NCI-H1436 (cell line): ENCODE measurements around the gene ZNF524.
"Not testable (repeated sequence)": the region's sequence is repeated elsewhere in the genome, so short reads cannot be mapped to it uniquely, and the experiment has no call there.

Source experiments
- DNase-seq: peaks from one replicate; lab custom pipeline; 2025; lab: John Stamatoyannopoulos, UW

ZNF524 gene, protein sequence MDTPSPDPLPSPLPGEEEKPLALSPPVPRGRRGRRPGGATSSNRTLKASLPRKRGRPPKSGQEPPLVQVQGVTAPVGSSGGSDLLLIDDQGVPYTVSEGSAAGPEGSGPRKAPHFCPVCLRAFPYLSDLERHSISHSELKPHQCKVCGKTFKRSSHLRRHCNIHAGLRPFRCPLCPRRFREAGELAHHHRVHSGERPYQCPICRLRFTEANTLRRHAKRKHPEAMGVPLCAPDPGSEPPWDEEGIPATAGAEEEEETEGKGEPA

DNA sequence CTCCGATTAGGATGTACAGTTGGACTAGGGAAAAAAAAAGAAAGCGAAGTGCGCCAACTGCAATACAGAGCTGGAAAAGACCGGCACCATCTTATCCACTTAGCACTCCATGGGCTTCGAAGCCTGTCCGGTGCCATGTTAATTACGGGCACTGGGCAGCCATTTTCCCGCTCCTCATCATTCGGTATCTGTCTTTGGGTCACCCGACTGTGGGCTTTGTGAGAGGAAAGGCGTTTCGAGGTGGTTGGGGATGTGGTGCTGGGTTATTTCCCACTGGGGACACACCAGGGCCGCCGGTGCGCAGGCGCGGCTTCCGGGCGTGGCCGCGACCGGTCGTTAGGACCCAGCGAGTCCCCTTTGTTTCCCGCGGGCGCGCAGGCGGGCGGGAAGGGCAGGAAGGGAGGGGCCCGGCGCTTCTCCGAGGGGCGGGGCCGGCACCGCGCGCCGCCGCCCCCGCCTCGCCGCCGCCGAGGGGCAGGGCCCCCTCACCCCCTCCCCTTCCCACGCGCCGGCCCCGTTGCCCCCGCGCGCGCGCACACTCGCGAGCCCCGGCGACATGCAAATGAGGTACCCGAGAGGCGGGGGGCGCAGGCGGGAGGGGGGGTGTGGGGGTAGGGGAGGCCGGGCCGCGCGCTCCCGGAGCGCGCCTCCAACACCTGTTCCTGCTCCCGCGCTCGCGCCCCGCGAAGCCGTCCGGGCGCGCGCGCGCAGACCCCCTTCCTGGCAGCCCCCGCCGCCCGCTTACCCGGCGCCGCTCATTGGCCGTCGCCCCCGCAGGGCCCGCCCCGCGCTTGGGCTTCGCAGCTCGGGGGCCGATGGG, at the start of gene ZNF524:
Gene ZNF524 (plus strand): TSS at position 447 of the 820 bp plus-strand sequence. CDS start 1,825 bp downstream, outside the sequence.
- peak; percentile 98 for DNase-seq

DNA sequence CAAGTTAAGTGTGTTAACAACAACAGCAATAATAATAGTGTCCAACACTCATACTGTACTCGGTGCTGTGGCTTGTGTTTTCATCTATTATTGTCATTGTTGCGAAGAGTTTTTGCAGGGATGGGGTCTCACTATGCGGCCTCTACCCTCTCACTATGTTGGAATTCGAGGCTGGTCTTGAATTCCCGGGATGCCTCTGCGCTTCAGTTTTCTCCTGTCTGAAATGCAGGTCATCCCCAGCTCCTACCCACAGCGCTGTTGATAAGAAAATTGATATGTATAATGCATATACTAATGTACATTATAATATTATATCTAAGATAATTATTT, 49.8 kb upstream of the ZNF524 start:
- DNase-seq = no peak

DNA sequence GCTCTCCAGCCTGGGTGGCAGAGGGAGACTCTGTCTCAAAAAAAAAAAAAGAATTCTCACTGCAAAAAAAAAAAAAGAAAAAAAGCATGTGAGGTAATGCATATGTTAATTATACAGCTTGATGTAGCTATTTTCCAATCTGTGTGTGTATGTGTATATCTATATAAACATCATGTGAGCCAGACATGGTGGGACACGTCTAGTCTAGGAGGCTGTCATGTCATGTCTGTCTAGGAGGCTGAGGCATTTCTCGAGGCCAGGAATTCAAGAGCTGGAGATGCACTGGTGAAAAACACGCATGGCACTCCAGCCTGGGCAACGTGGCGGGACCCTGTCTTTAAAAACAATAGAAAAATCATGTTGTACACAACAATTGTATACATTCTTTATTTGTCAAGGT, 47.9 kb upstream of the ZNF524 start:
- DNase-seq = no peak

DNA sequence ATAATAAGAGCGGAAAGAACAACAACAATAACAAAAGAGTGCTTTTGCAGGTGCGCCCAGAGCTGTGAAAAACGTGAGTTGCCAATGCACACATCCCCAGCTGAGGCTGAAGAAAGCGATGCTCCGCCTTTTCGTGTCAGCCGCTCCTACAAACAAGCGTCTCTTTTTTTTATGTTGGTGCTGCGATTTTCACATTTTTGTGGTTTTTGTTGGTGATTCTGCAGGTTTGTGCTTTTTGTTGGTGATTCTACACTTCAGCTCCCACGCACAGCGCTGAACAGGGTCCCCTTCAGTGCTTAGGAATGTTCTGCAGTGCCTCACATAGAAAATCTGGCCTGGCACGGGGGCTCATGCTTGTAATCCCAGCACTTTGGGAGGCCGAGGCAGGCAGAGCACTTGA, 47.5 kb upstream of the ZNF524 start:
- DNase-seq = no peak

DNA sequence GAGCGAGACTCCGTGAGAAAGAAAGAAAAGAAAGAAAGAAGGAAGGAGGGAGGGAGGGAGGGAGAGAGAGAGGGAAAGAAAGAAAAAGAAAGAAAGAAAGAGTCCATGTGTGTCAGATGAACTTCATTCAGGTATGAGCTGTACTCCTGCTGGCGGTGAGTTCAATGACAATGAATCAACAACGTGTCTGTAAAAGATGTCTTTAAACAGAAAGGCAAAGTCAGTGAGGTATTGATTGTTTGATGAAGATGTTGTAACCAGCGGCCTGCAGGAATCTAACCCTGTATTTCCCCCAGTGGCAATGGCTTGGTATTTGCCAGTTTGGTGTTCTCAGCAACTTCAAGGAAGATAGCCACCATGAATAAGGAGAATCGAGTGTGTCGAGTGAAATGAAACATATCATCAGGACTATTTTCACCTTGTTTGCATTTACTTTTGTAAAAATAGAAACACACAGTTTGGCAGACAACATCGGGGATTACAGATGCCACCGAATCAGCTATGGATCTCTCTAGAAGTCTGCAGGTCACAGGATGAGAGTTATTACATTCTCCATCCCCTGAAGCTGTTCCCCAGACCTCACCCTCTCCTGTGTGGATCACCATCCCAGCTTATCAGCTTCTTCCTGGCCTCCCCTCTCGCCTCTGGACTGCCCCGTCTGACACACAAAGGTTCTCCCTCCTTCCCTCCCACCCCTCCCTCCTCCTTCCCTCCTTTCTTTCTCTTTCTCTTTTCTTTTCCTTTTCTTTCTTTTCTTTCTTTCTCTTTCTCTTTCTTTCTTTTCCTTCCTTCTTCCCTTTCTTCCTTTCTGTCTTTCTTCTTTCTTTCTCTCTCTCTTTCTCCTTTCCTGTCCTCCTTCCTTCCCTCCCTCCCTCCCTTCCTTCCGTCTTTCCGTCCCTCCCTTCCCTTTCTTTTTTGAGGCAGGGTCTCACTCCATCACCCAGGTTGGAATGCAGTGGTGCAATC, 46.6 kb upstream of the ZNF524 start:
- no peak for DNase-seq

DNA sequence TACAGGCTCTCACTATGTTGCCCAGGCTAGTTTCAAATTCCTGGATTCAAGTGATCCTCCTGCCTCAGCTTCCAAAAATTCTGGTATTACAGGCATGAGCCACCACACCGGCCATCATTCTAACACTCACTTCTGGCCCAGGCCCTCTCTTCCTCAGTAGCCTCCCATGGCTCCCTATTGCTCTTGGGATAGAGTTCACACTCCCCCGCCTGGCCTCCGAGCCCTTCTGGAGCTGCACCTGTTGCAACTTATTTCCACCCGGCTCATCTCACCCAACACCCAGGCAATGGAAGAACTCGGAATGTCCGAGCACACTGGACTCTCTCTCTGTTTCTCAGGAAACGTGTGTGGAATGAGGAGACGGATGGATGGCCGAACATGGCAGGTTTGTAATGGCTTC, 45.8 kb upstream of the ZNF524 start:
- no peak for DNase-seq

DNA sequence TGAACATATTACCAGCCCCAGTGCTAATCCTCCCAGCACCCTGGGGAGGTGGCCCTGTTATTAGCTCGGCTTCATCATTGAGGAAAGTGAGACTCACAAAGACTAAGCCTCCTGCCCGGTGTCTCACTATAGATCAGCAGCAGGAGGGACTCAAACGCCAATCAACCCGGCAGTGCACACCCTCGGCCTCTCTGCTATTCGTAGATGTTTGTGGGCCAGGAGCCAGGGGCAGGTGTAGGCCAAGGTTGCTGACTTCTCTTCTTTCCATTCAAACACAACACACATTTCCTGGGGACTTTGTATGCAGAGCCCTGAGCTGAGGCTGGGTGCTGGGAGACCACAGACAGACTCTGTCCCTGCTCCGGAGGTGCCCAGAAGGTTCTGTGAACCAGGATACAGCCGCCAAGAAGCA, 45.3 kb upstream of the ZNF524 start:
- no peak for DNase-seq

DNA sequence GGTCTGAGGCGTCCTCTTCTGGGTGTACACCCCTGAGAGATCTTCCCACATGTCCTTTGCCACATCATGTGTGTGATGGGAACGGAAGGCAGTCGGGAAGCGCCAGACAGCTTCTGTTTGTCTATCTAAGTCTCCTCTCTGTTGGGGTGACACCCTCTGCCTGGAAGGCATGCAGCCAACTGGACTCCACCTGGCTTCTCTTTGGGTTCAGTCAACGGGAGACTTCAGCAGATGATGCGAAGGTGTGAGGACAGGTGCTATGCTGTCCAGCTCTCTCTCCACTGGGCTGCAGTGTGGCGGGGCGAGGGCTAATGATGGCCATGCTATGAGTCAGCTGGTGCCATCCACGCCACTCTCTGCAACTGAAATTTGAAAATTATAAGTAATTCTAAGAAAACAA, 40.4 kb upstream of the ZNF524 start:
- DNase-seq = no peak

DNA sequence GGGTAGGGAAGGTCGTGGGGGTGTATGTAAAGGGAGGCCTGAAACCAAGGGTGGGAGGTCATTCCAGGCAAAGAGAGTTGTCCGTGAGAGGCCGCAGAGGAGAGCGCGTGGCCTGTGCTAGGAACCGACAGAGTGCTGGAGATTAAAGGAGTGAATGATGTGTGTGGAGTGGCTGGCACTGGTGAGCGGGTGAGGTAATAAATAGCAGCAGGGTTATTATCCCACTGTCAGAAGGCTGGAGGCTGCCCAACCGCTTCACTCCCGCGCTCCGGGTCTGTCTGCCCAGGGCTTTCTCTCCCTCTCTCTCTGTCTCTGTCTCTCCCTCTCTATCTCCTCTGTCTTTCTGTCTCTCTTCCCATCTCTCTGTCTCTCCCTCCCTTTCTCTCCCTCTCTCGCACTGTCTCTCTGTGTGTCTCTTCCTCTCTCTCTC, 36.8 kb upstream of the ZNF524 start:
- DNase-seq = no peak

DNA sequence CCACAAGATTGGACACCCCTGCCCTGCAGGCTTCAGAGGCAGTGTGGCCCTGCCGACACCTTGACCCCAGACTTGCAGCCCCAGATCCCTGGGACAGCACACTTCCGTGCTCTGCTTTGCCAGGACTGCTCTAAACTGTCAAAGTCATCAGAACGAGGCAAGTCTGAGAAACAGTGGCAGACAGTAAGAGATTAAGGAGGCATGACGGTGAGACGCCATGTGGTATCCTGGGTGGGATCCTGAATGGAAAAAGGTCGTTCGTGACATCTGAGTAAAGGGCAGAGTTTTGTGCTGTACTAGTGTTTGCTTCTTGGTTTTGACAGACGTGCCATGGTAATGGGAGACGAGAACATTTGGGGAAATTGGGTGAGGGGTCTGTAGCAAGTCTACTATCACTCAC, 33.3 kb upstream of the ZNF524 start:
- no peak for DNase-seq

DNA sequence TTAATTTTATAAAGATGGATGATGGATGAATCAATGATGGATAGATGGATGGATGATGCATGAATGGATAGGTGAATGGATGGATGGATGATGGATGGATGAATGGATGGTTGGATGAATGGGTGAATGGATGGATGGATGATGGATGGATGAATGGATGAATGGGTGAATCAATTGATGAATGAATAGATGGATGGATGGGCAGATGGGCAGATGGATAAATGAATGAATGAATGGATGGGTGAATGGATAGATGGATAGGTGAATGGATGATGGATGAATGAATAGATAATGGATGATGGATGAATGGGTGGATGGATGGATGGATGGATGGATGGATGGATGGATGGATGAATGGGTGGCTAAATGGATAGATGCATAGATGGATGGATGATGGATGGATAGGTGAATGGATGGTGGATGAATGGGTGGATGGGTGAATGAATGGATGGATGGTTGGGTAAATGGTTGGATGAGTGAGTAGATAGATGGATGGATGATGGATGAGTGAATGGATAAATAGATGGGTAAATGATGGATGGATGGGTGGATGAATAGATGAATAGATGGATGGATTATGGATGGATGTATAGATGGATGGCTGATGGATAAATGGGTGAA, 32.3 kb upstream of the ZNF524 start:
- no peak for DNase-seq

DNA sequence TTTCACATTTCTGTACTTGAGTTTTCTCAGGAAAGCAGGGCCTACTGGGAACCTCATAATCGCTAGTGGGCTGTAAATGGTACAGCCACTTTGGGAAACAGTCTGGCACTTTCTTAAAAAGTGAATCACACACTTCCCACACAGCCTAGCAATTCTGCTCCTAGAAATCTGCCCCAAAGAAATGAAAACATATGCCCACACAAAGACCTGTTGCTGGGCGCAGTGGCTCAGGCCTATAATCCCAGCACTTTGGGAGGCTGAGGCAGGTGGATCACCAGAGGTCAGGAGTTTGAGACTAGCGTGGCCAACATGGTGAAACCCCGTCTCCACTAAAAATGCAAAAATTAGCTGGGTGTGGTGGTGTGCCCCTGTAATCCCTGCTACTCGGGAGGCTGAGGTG, 30.6 kb upstream of the ZNF524 start:
- DNase-seq = not testable (repeated sequence)

DNA sequence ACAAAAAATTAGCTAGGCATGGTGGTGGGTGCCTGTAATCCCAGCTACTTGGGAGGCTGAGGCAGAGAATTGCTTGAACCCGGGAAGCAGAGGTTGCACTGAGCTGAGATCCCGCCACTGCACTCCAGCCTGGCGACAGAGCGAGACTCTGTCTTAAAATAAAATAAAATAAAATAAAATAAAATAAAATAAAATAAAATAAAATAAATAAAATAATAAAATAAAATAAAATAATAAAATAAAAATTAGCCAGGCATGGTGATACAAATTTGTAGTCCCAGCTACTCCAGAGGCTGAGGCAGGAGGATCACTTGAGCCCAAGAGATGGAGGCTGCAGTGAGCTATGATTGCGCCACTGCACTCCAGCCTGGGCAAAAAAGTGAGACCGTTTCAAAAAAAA, 26.2 kb upstream of the ZNF524 start:
- DNase-seq = not testable (repeated sequence)

DNA sequence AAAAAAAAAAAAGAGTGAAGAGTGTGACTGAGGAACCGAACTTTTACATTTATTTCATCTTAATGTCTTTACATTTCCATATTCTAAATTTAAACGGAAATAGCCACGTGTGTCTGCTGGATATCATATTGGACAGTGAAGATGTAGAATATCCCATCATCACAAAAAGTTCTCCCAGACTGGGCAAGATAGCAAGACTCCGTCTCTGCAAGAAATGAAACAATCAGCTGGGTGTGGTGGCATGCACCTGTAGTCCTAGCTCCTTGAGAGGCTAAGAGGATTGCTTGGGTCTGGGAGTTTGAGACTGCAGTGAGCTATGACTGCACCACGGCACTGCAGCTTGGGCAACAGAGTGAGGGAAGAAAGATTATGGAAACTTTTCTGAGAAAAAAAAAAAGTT, 23.3 kb upstream of the ZNF524 start:
- DNase-seq = no peak

DNA sequence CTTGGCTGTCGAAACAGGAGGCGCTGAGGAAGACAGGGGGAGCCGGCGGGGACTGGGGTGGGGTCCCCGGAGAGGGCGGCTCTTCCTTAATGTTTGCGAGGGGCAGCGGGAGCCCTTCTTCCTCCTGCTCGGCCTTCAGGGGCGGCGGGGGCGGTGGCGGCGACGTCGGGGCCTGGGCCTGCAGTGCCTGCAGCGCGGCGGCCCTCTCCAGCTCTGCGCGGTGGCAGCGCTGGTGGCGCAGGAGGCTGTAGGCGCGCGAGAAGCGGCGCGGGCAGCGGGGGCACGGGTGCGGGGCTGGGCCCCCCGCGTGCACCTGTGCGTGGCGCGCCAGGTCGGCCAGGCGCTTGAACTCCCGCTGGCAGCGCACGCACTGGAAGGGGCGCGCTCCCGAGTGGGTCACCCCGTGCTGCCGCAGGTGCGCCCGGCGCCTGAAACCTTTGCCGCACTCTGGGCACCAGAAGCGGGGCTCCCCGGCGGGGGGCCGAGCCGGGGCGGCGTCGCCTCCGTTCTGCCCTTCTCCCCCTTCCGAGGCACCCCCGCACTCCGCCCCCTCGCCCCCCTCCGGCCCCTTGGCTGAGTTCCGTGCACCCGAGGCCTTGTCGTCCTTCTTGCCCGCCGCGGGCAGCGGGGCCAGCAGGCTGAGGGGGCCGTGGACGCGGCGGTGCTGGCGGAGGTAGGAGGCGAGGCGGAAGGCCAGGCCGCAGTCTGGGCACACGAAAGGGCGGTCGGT, 21.9 kb upstream of the ZNF524 start:
- DNase-seq = no peak

DNA sequence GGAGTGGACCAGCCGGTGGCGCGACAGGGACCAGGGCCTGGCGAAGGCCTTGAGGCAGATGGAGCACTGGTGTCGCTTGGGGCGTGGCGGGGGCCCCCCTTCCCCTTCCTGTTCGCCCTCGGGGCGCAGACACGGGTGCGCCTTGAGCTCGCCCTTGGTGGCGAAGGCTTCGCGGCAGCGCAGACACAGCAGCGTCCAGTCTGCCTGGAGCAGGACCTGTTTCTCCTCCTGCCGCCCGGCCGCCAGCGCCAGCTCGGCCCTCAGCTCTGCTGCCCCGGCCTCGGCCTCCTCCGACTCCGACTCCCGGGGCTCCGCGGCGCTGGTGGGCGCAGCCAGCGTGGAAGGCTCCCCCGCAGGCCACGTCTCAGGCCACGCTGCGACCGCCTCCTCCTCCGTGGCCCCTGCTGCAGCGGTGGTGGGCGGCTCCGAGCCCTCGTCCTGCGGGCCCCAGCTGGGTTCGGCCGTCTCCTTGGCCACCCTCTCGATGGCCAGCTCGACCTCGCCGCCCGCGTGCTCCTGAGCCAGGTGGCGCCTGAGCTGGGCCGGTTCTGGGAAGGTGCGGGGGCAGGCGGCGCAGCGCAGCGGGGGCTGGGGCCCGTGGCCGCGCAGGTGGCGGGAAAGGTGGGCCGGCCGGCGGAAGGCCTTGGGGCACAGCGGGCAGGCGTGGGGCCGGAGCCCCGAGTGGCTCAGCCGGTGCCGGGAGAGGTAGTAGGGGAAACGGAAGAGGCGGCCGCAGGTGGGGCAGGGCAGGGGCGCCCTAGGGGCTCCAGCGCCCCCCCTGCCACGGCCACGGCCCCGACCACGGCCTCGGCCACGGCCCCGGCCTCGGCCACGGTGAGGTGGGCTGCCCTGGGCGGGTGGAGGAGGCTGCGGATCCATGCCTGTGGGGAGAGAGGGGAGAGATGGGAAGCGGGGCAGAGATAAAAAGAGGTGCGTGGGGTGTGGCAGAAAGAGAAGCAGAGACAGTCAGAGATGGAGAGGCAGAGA, 21.0 kb upstream of the ZNF524 start:
- no peak for DNase-seq

DNA sequence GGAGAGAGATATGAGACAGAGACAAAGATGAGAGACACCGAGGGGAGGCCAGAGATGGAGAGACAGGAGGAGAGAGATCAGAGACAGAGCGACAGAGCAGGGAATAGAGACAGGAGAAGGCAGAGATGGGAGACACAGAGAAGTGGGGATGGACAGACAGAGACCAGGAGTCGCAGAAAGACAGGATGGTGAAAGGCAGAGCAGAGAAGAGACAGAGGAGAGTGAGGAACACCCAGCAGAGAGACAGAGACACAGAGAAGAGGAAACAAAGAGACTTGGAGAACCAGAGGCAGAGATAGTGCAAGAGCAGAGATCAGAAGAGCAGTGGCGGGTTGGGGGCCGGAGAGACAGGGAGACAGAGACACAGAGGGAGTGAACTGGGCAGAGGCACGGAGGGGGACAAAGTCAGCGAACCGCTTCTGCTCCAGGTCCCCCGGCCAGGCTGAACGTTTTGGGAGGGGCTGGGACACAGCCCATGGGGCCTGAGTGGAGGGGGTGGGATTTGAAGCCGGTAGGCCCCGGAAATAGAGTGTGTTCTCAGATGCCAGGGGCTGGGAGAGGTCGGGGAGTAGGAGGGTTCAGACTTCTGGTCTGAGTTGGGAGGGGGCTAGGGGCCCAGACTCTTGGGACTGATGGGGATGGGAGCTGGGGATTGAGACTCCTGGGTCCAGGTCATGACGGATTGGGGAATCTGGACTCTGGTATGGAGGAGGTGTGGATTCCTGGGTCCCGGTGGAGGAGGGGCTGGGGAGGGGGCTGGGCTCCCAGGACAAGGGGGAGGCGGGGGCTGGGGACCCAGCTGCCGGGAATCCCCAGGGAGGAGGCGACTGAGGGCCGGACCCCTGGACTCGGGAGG, 20.1 kb upstream of the ZNF524 start:
- DNase-seq = no peak

DNA sequence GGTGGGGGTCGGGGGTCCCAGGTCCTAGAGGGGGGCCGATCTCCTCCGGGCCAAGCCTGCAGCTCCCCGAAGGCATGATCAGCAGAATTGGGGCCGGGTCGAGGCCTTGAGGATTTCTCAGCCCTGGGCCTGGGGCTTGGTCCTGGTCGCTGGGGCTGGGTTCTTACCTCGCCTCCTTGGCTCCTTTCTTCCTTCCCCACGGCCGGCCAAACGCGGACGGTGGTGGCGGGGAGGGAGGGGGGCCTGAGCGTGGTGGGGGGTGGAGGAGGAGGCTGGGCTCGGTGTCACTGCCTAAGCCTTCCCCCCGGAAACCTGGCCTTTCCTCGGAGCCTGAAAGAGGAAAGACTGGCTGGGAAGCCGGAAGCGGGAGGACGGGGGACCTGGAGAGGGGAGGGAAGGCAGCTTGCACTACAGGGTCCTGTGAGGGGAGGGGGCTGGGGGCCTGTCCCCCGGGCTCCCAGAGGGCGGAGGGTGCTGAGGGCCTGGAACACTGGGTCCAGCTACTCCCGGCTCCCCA, 19.4 kb upstream of the ZNF524 start, which contains the start of gene ZNF579:
Gene ZNF579 (minus strand): TSS at position 221 of the 517 bp plus-strand sequence. CDS start 1,209 bp downstream, outside the sequence.
- DNase-seq = peak; percentile 91
